NCI-H2107 treated with DMSO at 0.1 percent for 48 hours (cell line): ENCODE results near the gene RNU6-1.

Experiments
- DNase-seq: peaks from one replicate; lab custom pipeline; 2025; ENCODE audit not compliant: unreplicated experiment; lab: John Stamatoyannopoulos, UW

RNU6-1 gene

GRCh38 chr15:67803996-67804843 lies 35.6 kb downstream of the RNU6-1 start:
- DNase-seq = no peak

GRCh38 chr15:67803299-67803698 lies 36.5 kb downstream of the RNU6-1 start:
- no peak for DNase-seq

DNA sequence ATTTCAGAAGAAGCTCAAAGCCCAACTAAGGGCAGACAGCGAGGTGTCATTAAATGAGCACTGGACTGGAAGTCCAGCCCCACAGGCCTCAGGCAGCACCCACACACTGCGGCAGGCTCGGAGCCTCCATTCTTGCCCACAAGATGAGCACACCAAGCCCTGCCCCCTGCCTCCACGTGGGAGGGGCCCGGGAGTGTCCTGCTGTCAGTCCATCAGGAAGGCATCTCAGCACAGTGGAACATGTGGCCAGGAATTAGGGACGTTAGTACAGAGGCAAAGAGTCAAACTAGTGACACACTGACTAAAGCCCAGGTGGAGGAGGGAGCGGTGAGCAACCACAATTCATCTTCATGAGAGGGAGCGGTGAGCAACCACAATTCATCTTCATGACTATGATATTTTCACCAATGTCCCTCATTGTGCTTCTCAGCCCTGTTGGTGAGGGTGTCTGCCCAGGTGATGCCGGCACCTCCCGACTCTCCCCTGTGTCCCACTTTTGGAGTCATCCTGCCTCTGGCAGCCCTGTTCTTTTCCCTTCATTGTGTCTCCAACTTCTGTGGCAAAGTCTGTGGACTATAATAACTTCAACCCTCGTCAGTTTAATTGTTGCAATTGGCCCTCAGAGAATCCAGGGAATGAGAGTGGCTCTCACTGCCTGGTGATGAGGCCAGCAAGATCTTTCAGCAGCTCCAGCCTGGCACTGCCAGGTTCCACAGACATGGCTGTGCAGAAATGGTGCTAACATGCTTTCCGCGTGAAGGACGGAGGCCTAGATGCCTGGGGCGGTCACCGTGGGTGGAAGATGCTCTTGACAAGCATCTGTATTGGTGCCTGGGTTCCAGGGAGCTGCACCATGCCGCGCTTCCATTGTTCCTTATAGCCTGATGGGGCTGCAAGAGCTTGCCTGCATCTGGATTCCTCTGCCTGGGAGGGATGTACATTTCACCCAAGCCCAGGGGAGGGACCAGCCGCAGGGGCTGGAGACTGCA lies 37.6 kb downstream of the RNU6-1 start:
- DNase-seq = no peak

DNA sequence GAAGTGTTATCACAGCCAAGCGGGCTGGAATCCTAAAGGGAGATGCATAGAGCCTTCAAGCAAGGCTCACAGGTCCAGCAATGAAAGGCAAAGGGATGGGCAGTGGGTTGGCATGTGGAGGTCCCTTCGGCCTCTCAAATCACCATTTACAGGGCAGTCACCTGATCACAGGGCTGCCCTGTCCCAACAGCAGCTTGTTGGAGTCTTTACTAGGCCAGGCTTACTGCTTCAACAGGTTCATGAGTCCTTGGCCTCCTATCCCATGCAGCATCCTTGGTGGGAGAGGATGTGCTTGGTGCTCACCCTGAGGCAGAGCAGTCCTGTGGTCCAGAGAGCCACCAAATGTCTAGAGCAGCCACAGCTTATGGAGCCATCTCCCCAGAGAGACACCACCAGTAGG lies 38.7 kb downstream of the RNU6-1 start:
- no peak for DNase-seq

DNA sequence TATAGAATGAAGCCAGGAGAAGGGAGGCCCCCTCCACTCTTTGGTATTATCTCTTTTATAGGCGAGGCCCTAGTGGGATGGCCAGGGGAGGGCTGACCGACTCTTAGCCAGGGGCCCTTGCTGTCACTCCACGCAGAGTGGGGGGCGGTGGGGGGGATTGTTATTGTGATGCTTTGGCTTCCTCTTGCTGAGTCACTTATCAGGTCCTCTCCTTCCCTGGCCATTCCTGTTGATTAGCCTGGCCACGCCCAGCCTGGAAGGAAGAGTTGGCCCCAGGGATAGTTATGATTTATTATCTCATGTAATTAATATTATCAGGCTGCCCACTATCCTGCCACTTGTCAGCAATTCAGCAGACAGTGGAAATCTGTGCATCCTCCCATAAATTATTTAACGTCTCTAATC lies 40.0 kb downstream of the RNU6-1 start:
- DNase-seq = no peak

GRCh38 chr15:67796196-67797127 lies 43.4 kb downstream of the RNU6-1 start:
- DNase-seq = no peak

DNA sequence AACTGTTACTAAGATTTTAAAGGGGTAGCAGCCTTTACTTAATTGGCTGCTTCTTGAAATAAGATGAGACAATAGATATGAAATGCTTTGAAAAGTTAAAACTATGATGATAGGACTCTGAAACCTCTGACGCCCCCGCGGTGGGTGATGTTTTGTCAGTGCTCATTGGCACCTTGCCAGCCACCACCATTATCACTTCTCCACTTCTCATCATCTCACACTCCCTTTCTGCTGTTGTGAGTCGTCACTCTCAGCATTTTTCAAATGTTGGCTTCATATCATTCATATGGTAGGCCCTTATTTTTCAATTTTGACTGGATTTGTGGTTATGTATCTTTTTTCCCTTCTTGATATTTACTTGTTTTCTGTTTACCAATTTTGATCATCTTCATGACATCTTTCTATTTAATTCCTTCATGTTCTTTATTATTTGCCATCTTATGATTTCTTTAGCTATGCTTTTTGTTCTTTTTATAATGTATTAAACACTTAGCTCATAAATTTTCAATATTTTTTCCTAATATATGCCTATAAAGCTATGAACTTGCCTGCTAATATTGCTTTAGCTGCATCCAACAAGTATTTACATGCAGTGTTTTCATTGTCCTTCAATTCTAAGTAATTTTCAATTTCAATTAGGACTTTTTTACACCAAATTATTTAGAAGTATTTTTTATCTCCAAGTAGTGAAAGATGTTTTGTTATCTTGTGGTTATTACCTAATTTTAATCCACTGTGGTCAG lies 44.8 kb downstream of the RNU6-1 start:
- DNase-seq = no peak

GRCh38 chr15:67792250-67792942 lies 47.4 kb downstream of the RNU6-1 start:
- no peak for DNase-seq

- DNase-seq = no peak
Observed at GRCh38 chr15:67790610-67791319, 49.1 kb downstream of the RNU6-1 start.
